ENCODE measurements around the gene MCRIP1. TPM values are rescaled to one million over a fixed set of nuclear protein-coding genes. Genes with fewer than 3 reads are reported as not detected.

Gene MCRIP1
- total RNA-seq: 42.5 and 42.9 TPM in 2 replicates

GRCh38 chr17:81833160-81833920 is at the start of gene MCRIP1:
Gene MCRIP1 (minus strand): TSS chr17:81833291. CDS start chr17:81824506, 8,785 bp downstream.
- peak within 1 kb of the TSS; percentile 90 for H3K4me3 Mint-ChIP-seq (ENCODE audit: low read depth)
- peak within 1 kb of the TSS; percentile 90 for H3K27ac Mint-ChIP-seq
- intact Hi-C loops (cut with micrococcal nuclease): loop anchor here (1.0 to 5.0 kb wide), 2 partner anchors 27 to 39 kb away; partner anchors contain the start of genes ARHGDIA and P4HB
- peak; percentile 94 for DNase-seq (ENCODE audit: low spot score)
- peaks cover 17% of the 10 kb centered on the region for H3K4me1 Mint-ChIP-seq (ENCODE audit: low read depth)
- no peaks in the 10 kb centered on the region for H3K27me3 Mint-ChIP-seq (ENCODE audit: low read depth)
- H3K36me3 Mint-ChIP-seq (ENCODE audit: low read depth): no peaks in the 10 kb centered on the region
- H3K9me3 Mint-ChIP-seq: no peaks in the 10 kb centered on the region

- Mint-ChIP-seq H3K4me1 (ENCODE audit: low read depth) (peaks cover 3% of the 10 kb centered on the region), H3K9me3 (no peaks in the 10 kb centered on the region), H3K27me3 (ENCODE audit: low read depth) (no peaks in the 10 kb centered on the region), H3K36me3 (ENCODE audit: low read depth) (peaks cover 58% of the 10 kb centered on the region), H3K4me3 (ENCODE audit: low read depth) (no peak overlapping the region), H3K27ac (no peak overlapping the region)
- no peak for DNase-seq (ENCODE audit: low spot score)
- intact Hi-C loops (cut with micrococcal nuclease): no loop called here
These were observed 46.0 kb upstream of the MCRIP1 start for GRCh38 chr17:81879121-81879520.

GRCh38 chr17:81878294-81878693 is 45.2 kb upstream of the MCRIP1 start:
- H3K27me3 Mint-ChIP-seq (ENCODE audit: low read depth): no peaks in the 10 kb centered on the region
- H3K9me3 Mint-ChIP-seq: no peaks in the 10 kb centered on the region
- peaks cover 55% of the 10 kb centered on the region for H3K36me3 Mint-ChIP-seq (ENCODE audit: low read depth)
- H3K4me1 Mint-ChIP-seq (ENCODE audit: low read depth): peaks cover 7% of the 10 kb centered on the region
- no peak for DNase-seq (ENCODE audit: low spot score)
- H3K27ac Mint-ChIP-seq: no peak overlapping the region
- H3K4me3 Mint-ChIP-seq (ENCODE audit: low read depth): no peak overlapping the region
- intact Hi-C loops (cut with micrococcal nuclease): no loop called here

GRCh38 chr17:81877569-81877968 is 44.5 kb upstream of the MCRIP1 start:
- no peak overlapping the region for H3K4me3 Mint-ChIP-seq (ENCODE audit: low read depth)
- no peaks in the 10 kb centered on the region for H3K27me3 Mint-ChIP-seq (ENCODE audit: low read depth)
- intact Hi-C loops (cut with micrococcal nuclease): no loop called here
- H3K27ac Mint-ChIP-seq: no peak overlapping the region
- H3K4me1 Mint-ChIP-seq (ENCODE audit: low read depth): peaks cover 12% of the 10 kb centered on the region
- H3K9me3 Mint-ChIP-seq: no peaks in the 10 kb centered on the region
- no peak for DNase-seq (ENCODE audit: low spot score)
- peaks cover 51% of the 10 kb centered on the region for H3K36me3 Mint-ChIP-seq (ENCODE audit: low read depth)

- intact Hi-C loops (cut with micrococcal nuclease): loop anchor here (2.0 to 5.0 kb wide), 2 partner anchors 19 to 39 kb away; partner anchors contain the start of genes ALYREF, ANAPC11 and MCRIP1
- Mint-ChIP-seq H3K27ac (peak overlapping the region; percentile 91), H3K4me1 (ENCODE audit: low read depth) (peaks cover 16% of the 10 kb centered on the region), H3K36me3 (ENCODE audit: low read depth) (peaks cover 36% of the 10 kb centered on the region), H3K27me3 (ENCODE audit: low read depth) (no peaks in the 10 kb centered on the region), H3K9me3 (no peaks in the 10 kb centered on the region), H3K4me3 (ENCODE audit: low read depth) (peak overlapping the region; percentile 82)
- peak; percentile 94 for DNase-seq (ENCODE audit: low spot score)
These were observed 38.5 kb upstream of the MCRIP1 start for GRCh38 chr17:81871387-81872230.

GRCh38 chr17:81870981-81871386 is 37.9 kb upstream of the MCRIP1 start, which contains the start of gene ARHGDIA:
Gene ARHGDIA (minus strand): TSS chr17:81871337. CDS start chr17:81869930, 1,407 bp downstream.
- DNase-seq (ENCODE audit: low spot score): no peak
- Mint-ChIP-seq H3K4me1 (ENCODE audit: low read depth) (peaks cover 16% of the 10 kb centered on the region), H3K27me3 (ENCODE audit: low read depth) (no peaks in the 10 kb centered on the region)

GRCh38 chr17:81870131-81870980 is 37.3 kb upstream of the MCRIP1 start:
- H3K4me1 Mint-ChIP-seq (ENCODE audit: low read depth): peaks cover 16% of the 10 kb centered on the region
- peaks cover 38% of the 10 kb centered on the region for H3K36me3 Mint-ChIP-seq (ENCODE audit: low read depth)
- intact Hi-C loops (cut with micrococcal nuclease): loop anchor here (1.0 to 5.0 kb wide), 3 partner anchors 9 to 38 kb away; partner anchors contain the start of genes ALYREF, ANAPC11 and MCRIP1
- H3K27me3 Mint-ChIP-seq (ENCODE audit: low read depth): no peaks in the 10 kb centered on the region
- H3K9me3 Mint-ChIP-seq: no peaks in the 10 kb centered on the region
- peak overlapping the region; percentile 89 for H3K4me3 Mint-ChIP-seq (ENCODE audit: low read depth)
- peak; percentile 46 for DNase-seq (ENCODE audit: low spot score)
- H3K27ac Mint-ChIP-seq: peak overlapping the region; percentile 88

More at GRCh38 chr17:81870981-81871386, 37.9 kb upstream of the MCRIP1 start, which contains the start of gene ARHGDIA:
- peak within 1 kb of the TSS; percentile 89 for H3K4me3 Mint-ChIP-seq (ENCODE audit: low read depth)
- H3K9me3 Mint-ChIP-seq: no peaks in the 10 kb centered on the region
- intact Hi-C loops (cut with micrococcal nuclease): loop anchor here (1.0 to 5.0 kb wide), 3 partner anchors 10 to 39 kb away; partner anchors contain the start of genes ALYREF, ANAPC11 and MCRIP1
- H3K36me3 Mint-ChIP-seq (ENCODE audit: low read depth): peaks cover 34% of the 10 kb centered on the region
- H3K27ac Mint-ChIP-seq: peak within 1 kb of the TSS; percentile 91

GRCh38 chr17:81869221-81870130 is 36.4 kb upstream of the MCRIP1 start:
- Mint-ChIP-seq H3K36me3 (ENCODE audit: low read depth) (peaks cover 44% of the 10 kb centered on the region), H3K27ac (peak overlapping the region; percentile 88), H3K27me3 (ENCODE audit: low read depth) (no peaks in the 10 kb centered on the region), H3K4me1 (ENCODE audit: low read depth) (peaks cover 14% of the 10 kb centered on the region), H3K4me3 (ENCODE audit: low read depth) (peak overlapping the region; percentile 89), H3K9me3 (no peaks in the 10 kb centered on the region)
- peak; percentile 26 for DNase-seq (ENCODE audit: low spot score)
- intact Hi-C loops (cut with micrococcal nuclease): loop anchor here (1.0 to 5.0 kb wide), 3 partner anchors 8 to 37 kb away; partner anchors contain the start of genes ALYREF, ANAPC11 and MCRIP1

- Mint-ChIP-seq H3K36me3 (ENCODE audit: low read depth) (peaks cover 51% of the 10 kb centered on the region), H3K9me3 (no peaks in the 10 kb centered on the region), H3K27me3 (ENCODE audit: low read depth) (no peaks in the 10 kb centered on the region), H3K4me3 (ENCODE audit: low read depth) (peak overlapping the region; percentile 89), H3K27ac (peak overlapping the region; percentile 55), H3K4me1 (ENCODE audit: low read depth) (peaks cover 12% of the 10 kb centered on the region)
- intact Hi-C loops (cut with micrococcal nuclease): no loop called here
- no peak for DNase-seq (ENCODE audit: low spot score)
These were observed 35.7 kb upstream of the MCRIP1 start for GRCh38 chr17:81868674-81869220.

GRCh38 chr17:81867991-81868673 is 35.0 kb upstream of the MCRIP1 start:
- no peaks in the 10 kb centered on the region for H3K27me3 Mint-ChIP-seq (ENCODE audit: low read depth)
- no peaks in the 10 kb centered on the region for H3K9me3 Mint-ChIP-seq
- intact Hi-C loops (cut with micrococcal nuclease): no loop called here
- H3K27ac Mint-ChIP-seq: peak overlapping the region; percentile 72
- DNase-seq (ENCODE audit: low spot score): no peak
- peaks cover 16% of the 10 kb centered on the region for H3K4me1 Mint-ChIP-seq (ENCODE audit: low read depth)
- H3K36me3 Mint-ChIP-seq (ENCODE audit: low read depth): peaks cover 57% of the 10 kb centered on the region
- H3K4me3 Mint-ChIP-seq (ENCODE audit: low read depth): peak overlapping the region; percentile 57
